ENCODE measurements around the gene SPATA24. TPM values are rescaled to one million over a fixed set of nuclear protein-coding genes. Genes with fewer than 3 reads are reported as not detected.

The SPATA24 gene
- polyA plus RNA-seq, 2 of the 4 experiments (the other 2 are of a cell fraction), result 5.7 to 6.9 TPM

GRCh38 chr5:139419226-139420192 lies 15.6 kb upstream of the SPATA24 start:
- FAIRE-seq (no peak), ATAC-seq (no peak), DNase-seq (ENCODE audit: low read depth in 1 of 2, low spot score in 1 of 2) (no peak)
- H3K27ac ChIP-seq, result no peak overlapping the region
- TF ChIP-seq MAX (IDR thresholded peaks at IDR 0.05) (no peak), HES2 (IDR thresholded peaks at IDR 0.05) (no peak), JUNB (IDR thresholded peaks at IDR 0.05) (no peak), EHF (CRISPR knock-in tag; IDR thresholded peaks at IDR 0.05) (no peak), CHD2 (IDR thresholded peaks at IDR 0.05; ENCODE audit: low read length, partially characterized antibody) (no peak), HDAC2 (IDR thresholded peaks at IDR 0.05) (no peak), EP300 (IDR thresholded peaks at IDR 0.05) (no peak), ESRRA (IDR thresholded peaks at IDR 0.05; ENCODE audit: borderline replicate concordance, low read length) (no peak), POLR2A (IDR thresholded peaks at IDR 0.05; ENCODE audit: low read length) (no peak), EHMT2 (IDR thresholded peaks at IDR 0.05; ENCODE audit: low read depth) (no peak), TFCP2L1 (CRISPR knock-in tag; IDR thresholded peaks at IDR 0.05) (no peak), HEYL (CRISPR knock-in tag; IDR thresholded peaks at IDR 0.05) (no peak), ZFP36 (IDR thresholded peaks at IDR 0.05; ENCODE audit: borderline replicate concordance, partially characterized antibody) (no peak), JUN (IDR thresholded peaks at IDR 0.05) (no peak), CHD4 (IDR thresholded peaks at IDR 0.05; ENCODE audit: borderline replicate concordance) (no peak)
- POLR2A ChIA-PET, result no interaction called here
- WGBS (ENCODE audit: missing lambda C conversion rate), result 71% methylated on average over 9 of the region's 9 CpGs
- CTCF ChIA-PET, result interaction anchor here (0.6 to 13.8 kb wide), 12 partner anchors 8 to 368 kb away, joined by 3 to 392 read pairs (median 5); partner anchors contain the start of genes DNAJC18 and SPATA24
- H3K9me3 ChIP-seq, result no peaks in the 10 kb centered on the region
- no peak overlapping the region for H3K4me3 ChIP-seq
- H3K4me1 ChIP-seq, result no peaks in the 10 kb centered on the region
- no peak overlapping the region for H3K4me2 ChIP-seq

- no peak for ATAC-seq
- CTCF ChIA-PET, result interaction anchor here (0.9 to 13.8 kb wide), 7 partner anchors 8 to 357 kb away, joined by 3 to 392 read pairs (median 15); partner anchors contain the start of gene DNAJC18
Observed at GRCh38 chr5:139418793-139419192, 14.9 kb upstream of the SPATA24 start.

GRCh38 chr5:139417214-139417613 lies 13.3 kb upstream of the SPATA24 start:
- CTCF ChIA-PET, result interaction anchor here (0.7 to 13.8 kb wide), 2 partner anchors 33 to 100 kb away, joined by 4 to 392 read pairs; no protein-coding TSS in a partner anchor
- ATAC-seq, result no peak
- POLR2A ChIA-PET, result no interaction called here
- DNase-seq (ENCODE audit: low read depth in 1 of 2, low spot score in 1 of 2), result no peak
- no peaks in the 10 kb centered on the region for H3K9me3 ChIP-seq
- H3K27ac ChIP-seq, result no peak overlapping the region
- H3K4me3 ChIP-seq, result no peak overlapping the region
- WGBS (ENCODE audit: missing lambda C conversion rate), result 85% methylated on average over 4 of the region's 4 CpGs
- H3K4me2 ChIP-seq, result no peak overlapping the region
- H3K4me1 ChIP-seq, result no peaks in the 10 kb centered on the region
- no peak for FAIRE-seq
- TF ChIP-seq CTCF (IDR thresholded peaks at IDR 0.05) (no peak), NR3C1 (IDR thresholded peaks at IDR 0.05) (no peak), RNF2 (IDR thresholded peaks at IDR 0.05; ENCODE audit: borderline replicate concordance, low read depth) (no peak), NPAS2 (CRISPR knock-in tag; IDR thresholded peaks at IDR 0.05; ENCODE audit: borderline replicate concordance) (no peak), KDM1A (IDR thresholded peaks at IDR 0.05; ENCODE audit: low read depth) (no peak), ZC3H11A (IDR thresholded peaks at IDR 0.05) (no peak), SREBF2 (IDR thresholded peaks at IDR 0.05) (no peak), REST (IDR thresholded peaks at IDR 0.05) (no peak), RARB (CRISPR knock-in tag; IDR thresholded peaks at IDR 0.05) (no peak), BCL3 (IDR thresholded peaks at IDR 0.05) (no peak), CHD2 (IDR thresholded peaks at IDR 0.05; ENCODE audit: low read length, partially characterized antibody) (no peak), JUNB (IDR thresholded peaks at IDR 0.05) (no peak), RCOR1 (IDR thresholded peaks at IDR 0.05; ENCODE audit: low read depth, low read length) (no peak)

More at GRCh38 chr5:139418793-139419192, 14.9 kb upstream of the SPATA24 start:
- H3K27ac ChIP-seq, result no peak overlapping the region
- 59% methylated on average over 1 of the region's 1 CpG for WGBS (ENCODE audit: missing lambda C conversion rate)
- no peak overlapping the region for H3K4me3 ChIP-seq
- H3K9me3 ChIP-seq, result no peaks in the 10 kb centered on the region
- DNase-seq (ENCODE audit: low read depth in 1 of 2, low spot score in 1 of 2), result no peak
- no peak for FAIRE-seq
- POLR2A ChIA-PET, result no interaction called here
- TF ChIP-seq POLR2A (IDR thresholded peaks at IDR 0.05; ENCODE audit: low read length), result no peak
- H3K4me2 ChIP-seq, result no peak overlapping the region
- H3K4me1 ChIP-seq, result no peaks in the 10 kb centered on the region
